HG02588 (cell line): ENCODE results near the gene CDCA3.

Experiments used
- ATAC-seq: cut with Tn5 transposase; IDR thresholded peaks from one replicate; pipeline ENCODE4 v1.9.1; 2021; ENCODE audit warnings: mild to moderate bottlenecking, moderate library complexity; ENCODE audit not compliant: unreplicated experiment

The CDCA3 gene

DNA sequence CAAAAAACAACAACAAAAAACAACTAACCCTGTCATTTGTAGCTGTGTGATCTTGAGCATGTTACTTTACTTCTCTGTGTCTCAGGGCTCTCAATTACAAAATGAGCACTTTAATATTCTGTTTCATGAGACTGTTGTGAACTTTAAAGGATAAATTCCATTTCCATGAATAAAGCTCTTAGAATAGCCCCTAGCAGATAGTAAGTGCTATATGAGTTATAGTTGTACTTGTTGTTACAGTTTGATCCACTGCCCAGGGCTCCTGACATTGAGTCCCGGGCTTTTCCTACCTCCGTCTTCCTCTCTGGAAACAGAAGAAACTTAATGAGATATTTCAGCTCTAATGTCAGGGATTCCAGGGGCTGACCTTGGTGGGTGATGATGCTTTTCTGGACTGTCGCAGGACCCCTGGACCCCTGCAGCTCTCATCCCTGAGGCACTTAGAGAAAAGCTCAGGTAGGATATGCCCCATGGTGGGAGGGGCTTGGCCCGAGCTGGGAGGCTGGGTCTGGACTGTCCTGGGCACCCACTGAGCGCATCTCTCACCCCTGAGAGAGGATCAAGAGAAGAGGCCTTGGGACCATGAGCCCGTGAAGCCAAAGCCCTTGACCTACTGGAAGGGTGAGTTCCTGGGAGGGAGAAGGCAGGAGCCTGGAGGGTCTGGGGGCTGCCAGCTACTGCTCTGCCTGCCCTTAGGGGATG is 17.7 kb downstream of the CDCA3 start:
- ATAC-seq = no peak

DNA sequence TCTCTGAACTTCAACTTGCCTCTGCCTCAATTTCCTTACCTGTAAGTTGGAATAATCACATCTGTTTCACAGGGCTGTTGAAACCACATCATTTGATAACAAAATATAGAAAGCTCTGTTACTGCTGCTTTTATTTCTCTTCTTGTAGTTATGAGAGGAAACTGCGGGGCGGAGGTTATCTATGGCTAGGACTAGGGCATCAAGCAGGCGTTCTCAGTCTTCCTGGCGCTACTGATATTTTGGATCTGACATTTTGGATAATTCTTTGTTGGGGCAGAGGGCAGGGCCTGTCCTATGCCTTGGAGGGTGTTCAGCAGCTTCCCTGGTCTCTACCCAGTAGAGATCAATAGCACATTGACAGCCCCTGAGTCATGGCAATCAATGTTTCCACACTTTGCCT is 19.0 kb downstream of the CDCA3 start:
- no peak for ATAC-seq

DNA sequence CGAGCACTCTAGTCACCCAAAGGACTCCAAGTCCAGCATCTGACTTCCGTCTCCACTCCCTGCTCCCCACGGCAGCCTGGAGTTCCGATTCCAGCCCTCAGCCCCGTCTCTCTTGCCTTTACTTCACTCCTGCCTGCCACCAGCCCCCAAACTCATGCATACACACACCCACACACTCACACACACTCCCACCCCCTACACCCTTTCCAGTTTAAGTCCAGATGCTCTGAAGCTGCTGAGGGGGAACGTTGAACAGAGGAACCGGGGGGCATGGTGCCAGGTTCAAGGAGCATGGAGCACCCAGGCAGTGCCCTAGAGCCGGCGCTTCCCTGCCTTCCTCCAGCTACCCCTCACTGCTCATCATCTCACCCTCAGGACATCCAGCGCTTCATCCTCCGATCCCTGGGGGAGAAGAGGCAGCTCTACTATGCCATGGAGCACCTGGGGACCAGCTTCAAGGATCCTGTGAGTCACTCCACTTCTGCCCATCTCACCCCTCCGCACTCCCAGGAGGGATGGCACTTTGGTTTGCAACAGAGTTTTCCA is 19.6 kb downstream of the CDCA3 start:
- no peak for ATAC-seq

DNA sequence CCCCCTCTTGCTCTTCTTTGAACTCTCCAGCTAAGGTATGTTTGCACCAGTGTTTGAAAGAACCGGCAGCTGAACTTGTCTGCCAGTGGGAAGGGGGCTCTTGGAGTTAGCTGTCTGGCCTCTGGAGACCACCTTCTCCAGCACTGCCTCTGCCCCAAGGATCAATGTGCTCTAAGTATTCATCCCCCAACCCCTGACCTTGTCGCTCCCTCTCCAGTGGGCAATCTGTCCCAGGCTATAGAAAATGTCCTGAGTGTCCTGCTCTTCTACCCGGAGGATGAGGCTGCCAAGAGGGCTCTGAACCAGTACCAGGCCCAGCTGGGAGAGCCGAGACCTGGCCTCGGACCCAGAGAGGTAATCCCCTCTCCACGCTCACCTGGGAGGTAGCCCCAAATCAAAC is 20.1 kb downstream of the CDCA3 start:
- no peak for ATAC-seq

DNA sequence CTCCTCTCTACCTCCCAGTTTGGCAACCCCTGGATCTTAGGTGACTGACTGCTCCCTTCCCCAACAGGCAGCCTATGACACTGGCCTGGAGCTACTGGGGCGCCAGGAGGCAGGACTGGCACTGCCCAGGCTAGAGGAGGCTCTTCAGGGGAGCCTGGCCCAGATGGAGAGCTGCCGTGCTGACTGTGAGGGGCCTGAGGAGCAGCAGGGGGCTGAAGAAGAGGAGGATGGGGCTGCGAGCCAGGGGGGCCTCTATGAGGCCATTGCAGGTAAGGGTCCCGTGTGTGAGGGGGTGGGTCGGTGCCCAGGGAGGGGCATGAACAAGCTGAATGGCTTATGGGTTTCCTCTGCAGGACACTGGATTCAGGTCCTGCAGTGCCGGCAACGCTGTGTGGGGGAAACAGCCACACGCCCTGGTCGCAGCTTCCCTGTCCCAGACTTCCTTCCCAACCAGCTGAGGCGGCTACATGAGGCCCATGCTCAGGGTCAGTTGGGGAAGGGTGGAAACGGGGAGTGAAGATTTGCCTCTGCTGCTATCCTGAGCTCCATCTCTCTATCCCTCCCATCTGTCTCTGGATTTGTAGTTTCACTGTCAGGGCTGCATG is 20.7 kb downstream of the CDCA3 start:
- ATAC-seq = no peak

DNA sequence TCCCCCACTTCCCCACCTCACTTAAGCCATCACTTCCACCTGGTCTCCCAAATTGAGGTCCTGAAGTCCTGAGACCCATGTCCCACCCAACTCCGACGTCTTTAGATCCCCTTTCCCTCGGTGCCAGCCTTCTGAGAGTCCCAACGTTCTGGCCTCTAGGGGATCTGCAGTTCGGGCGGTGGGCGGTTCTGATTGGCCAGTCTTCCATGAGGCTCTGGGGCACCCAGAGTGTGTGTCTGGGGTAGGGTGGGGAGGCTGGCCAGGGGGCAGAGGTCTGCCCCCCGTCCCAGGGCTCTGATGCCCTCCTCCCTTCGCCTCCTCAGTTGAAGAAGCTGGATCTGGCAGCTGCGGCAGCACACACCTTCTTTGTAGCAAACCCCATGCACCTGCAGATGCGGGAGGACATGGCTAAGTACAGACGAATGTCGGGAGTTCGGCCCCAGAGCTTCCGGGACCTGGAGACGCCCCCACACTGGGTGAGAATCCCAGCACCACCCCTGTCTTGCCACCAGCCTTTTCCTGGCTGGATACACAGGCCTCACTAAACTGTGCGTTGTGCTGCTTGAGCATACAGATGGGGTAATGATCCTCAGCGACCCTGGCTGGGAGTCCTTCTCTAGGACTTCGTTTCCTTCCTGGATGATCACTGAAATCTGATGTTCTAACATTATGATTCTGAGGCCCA is 21.4 kb downstream of the CDCA3 start:
- no peak for ATAC-seq

DNA sequence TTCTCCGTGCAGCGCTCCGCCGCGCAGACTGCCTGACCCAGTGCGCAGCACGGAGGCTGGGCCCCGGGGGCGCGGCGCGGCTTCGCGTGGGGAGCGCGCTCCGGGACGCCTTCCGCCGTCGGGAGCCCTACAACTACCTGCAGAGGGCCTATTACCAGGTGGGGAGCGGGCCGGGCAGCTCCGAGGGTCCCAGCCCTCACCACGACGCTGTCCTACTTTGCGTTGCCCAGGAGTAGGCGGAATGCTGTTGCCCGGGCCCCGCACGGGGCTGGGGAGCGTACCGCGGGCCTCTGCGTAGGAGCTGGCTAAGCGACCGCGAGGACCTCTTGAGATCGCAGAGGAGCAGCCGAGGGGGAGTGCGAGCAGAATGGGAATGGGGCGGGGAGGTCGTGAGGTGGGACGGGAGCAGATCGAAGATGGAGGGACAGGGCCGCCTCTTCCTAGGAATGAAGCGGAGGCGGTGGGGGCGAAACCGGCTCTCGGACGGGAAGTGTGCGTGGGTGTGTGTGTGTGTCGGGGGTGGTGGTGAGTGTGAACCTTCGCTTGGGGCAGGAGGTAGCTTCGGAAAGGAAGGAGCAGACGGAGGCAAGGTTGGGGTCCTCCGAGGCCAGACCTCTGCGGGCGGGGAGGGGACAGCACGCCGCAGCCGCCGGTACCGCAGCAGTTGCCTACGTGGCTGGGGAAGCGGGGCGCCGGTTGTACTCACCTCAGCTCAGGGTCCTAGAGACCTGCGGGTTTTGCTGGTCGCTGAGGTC is 22.1 kb downstream of the CDCA3 start:
- no peak for ATAC-seq

DNA sequence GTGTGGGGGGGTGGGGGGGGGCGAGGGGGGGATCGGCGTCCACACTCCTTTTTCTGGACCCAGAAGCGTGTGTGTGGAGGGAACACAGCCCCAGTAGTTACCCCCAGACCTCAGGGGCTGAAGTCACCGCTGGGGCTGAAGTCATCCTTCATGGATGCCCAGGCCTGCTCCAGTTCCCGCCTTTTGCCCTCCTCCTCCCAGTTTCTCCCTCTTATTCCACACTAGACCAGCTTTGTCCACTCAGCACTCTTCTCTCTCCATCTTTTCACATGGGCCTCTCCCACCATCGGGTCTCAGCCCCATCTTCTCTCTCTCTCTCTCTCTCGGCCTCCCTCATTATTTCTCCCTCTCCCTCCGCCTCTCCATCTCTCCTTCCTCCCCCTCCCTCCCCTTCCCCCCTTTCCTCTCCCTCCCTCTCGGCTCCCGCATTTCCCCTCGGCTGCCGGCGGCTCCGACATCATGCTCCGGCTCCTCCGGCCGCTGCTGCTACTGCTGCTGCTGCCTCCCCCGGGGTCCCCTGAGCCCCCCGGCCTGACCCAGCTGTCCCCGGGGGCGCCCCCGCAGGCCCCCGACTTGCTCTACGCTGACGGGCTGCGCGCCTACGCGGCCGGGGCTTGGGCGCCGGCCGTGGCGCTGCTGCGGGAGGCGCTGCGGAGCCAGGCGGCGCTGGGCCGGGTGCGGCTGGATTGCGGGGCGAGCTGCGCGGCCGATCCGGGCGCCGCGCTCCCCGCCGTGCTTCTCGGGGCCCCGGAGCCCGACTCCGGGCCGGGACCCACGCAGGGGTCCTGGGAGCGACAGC is 22.9 kb downstream of the CDCA3 start, which contains the start of gene P3H3:
TSS of gene P3H3 (plus strand) at position 426 of the 799 bp plus-strand sequence. CDS start at position 460, 34 bp downstream.
- ATAC-seq = no peak

DNA sequence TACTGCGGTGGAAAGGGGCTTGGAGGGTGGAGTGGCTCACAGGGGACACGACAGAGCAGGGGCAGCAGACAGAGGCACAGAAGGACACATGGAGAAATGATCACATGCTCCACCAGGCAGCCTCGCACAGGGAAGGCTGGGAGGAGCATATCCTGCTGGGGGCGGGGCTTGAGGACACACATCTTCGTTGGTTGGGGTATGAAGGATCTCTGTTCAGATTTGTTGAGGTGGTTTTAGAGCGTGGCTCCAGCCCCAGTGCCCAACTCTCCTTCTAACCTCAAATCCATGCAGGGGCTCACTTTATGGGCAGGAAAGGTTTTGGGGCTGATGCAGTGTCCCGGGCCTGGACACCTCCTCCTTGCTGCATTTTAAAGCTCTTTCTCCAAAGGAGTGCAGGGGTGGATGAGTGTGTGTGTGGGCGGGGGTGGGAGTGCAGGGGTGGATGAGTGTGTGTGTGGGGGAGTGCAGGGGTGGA is 23.6 kb downstream of the CDCA3 start:
- ATAC-seq = no peak

DNA sequence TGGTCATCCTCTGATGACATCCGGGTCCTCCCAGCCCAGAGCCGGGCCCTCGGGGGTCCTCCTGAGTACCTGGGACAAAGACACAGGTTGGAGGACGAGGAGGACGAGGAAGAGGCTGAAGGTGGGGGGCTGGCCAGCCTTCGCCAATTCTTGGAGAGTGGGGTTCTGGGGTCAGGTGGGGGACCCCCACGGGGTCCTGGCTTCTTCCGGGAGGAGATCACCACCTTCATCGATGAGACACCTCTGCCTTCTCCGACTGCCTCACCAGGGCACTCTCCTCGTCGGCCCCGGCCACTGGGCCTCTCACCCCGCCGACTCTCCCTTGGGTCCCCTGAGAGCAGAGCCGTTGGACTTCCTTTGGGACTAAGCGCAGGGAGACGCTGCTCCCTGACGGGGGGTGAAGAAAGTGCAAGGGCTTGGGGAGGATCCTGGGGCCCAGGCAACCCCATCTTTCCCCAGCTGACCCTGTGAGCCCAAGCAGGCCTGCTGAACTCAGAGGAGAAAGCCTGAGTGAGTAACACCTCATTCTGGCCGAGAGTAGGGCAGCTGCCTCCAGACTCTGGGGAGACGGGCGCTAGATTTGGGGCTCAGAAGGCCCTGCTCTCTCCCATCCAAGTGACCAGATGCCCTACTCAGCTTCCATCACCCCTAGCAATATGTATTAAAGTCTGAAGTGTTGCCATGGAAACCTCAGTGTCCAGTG is 24.2 kb downstream of the CDCA3 start:
- ATAC-seq = no peak

DNA sequence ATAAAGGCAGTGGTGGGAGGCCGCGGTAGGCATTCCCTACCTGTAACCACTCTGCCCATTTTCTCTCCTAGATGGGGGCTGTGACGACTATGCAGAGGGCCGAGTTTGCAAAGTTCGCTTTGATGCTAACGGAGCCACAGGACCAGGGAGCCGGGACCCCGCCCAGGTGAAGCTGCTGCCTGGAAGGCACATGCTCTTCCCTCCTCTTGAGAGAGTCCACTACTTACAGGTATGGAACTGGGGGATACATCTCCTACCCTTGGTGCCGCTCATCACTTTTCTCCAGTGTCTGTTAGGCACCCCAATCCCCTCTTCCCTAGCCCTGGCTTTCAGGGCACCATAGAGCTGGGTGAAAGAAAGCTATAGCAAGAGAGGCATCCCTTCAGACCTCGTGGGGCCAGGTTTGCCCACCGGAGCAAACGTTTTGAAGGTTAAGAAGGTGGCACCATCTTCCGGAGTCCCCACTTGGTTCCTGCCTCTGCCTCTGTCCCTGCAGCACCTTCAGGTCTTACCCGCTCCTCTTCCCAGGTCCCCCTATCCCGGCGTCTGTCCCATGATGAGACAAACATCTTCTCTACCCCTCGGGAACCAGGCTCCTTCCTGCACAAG is 24.9 kb downstream of the CDCA3 start:
- ATAC-seq = no peak

DNA sequence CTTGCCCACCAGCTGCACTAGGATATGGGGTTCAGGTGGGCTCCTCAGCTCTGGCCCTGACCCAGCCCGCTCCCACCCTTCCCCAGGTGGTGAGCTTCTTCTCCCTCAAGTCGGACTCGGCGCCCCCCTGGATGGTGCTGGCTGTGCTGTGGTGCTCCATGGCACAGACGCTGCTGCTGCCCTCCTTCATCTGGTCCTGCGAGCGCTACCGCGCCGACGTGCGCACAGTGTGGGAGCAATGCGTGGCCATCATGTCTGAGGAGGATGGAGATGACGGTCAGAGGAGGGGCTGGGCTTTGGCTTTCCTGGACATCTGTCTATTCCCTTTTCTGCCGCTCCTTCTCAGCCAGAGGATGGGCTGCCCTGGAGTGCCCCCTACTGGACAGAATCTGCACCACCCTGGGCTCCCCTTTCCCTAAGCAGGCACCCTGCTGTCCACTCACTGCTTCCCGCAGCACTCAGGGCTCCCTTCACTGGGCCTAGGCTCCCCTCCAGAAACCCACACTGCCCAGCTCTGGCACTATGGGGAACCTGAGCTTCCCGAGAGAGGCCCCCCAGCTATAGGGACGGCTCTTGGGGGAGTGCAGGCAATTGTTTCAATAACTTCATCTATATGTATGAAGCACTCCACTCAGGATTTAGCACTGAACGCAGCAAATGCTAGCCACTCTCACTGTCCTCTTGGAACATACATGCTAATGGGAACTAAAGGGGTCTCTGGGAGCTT is 25.5 kb downstream of the CDCA3 start:
- no peak for ATAC-seq

DNA sequence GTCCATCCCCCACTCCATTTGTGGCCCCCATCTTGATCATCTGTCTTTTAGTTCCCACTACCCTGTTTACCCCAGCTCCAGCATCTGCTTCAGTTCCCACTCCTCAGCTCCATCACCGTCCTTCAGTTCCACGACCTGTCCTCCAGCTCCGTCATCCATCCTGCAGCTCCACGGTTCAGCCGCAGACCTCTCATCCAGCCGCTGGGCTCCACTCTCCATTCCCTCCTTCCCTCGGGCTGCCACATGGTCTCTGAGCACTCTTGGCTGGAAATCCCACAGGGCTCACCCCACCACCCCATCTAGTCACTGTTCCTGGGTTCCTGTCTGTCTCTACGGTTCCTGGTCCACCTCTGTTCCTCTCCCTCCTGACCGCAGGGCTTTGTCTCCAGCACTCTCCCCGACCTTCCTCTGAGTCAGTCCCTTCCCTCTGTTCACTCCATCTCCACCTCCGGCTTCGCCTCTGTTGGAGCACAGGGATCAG is 26.1 kb downstream of the CDCA3 start:
- no peak for ATAC-seq

DNA sequence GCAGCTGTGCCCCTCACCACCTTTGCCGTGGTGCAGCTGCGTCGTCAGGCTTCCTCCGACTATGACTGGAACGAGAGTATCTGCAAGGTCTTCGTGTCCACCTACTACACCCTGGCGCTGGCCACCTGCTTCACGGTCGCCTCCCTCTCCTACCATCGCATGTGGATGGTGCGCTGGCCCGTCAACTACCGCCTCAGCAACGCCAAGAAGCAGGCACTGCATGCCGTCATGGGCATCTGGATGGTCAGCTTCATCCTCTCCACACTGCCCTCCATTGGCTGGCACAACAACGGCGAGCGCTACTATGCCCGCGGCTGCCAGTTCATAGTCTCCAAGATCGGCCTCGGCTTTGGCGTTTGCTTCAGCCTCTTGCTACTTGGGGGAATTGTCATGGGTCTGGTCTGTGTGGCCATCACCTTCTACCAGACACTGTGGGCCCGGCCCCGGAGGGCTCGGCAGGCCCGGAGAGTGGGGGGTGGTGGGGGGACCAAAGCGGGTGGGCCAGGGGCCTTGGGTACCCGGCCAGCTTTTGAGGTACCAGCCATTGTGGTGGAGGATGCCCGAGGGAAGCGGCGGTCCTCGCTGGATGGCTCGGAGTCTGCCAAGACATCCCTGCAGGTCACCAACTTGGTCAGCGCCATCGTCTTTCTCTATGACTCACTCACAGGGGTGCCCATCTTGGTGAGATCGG is 26.9 kb downstream of the CDCA3 start:
- no peak for ATAC-seq

DNA sequence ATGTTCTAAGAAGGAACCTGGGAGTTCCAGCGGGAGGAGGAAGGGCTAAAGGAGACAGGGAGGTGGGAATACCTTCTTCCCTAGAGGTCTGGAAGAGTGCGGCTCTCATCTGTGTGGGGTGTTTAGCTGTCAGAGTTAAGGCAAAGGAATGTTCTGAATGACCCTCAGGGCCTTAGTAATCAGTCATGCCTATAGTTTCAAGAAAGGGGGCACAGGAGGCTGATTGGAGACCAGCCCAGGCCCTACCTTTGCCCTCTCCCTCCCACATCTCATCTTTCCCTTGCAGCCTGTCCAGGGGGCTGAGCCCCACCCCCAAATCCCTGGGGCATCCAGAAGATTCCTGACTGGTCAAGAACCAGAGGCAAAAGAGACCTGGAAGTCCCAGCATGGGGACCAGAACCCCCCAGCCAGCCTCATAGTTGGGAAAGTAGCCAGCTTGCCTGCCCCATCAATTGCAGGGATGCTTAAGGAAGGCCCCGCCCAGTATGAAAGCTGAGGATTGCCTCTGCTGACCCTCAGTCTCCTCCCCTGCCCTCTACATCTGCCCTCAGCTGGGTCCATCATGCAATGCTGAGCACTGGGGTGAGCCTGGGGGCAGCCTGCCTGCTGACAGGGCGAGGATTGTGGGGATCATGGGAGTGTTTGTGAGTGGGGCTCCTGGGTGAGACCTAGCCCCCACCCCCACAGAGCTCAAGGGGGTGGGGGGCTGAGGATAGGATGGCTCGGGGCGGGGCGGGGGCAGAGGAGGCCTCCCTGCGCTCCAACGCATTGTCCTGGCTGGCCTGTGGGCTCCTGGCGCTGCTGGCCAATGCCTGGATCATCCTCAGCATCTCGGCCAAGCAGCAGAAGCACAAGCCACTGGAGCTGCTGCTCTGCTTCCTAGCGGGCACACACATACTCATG is 27.7 kb downstream of the CDCA3 start:
- ATAC-seq = no peak

DNA sequence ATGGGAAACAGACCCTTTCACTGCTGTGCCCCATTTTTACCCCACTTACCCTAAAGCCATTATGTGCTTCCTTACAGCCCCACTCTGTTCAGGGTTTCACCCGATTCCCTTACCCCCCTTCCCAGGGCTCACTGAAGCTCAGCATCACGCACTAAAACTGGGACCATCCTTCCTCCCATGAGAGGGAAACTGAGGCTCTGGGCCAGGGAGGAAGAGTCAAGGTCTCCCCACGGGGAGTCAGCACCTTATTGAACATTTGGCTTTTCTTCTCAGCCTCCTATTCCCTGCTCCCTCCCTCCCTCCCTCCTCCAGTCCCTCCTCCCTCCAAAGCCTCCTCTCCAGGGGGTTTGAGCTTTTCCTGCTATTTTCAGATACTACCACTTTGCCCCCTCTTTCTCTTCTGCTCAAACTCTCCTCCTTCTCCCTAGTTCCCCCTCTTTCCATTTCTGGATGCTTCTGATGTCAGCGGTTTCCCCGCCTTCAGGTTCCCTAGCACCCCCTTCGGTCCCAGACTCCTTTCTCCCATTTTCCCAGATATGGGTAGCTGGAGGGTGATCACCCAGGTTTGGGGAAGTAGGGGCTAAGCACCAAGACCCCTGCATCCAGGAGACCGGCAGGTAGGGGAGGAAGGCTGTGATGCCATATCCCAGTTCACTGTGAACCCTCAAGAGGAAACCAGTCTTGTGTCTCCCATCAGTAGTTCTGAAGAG is 28.5 kb downstream of the CDCA3 start:
- ATAC-seq = no peak
